Karpas-422 (cell line): ENCODE data around the gene HEPHL1. TPM values are rescaled to one million over a fixed set of nuclear protein-coding genes. Genes with fewer than 3 reads are reported as not detected.
"Not testable (repeated sequence)": the region's sequence is repeated elsewhere in the genome, so short reads cannot be mapped to it uniquely, and the experiment has no call there.

Source experiments
- DNase-seq: peaks from one replicate; pipeline ENCODE4 v3.0.0-alpha.2; 2015
- H2AFZ ChIP-seq: fragments of 200-600 bp; sonication (generic); 2 replicates; pipeline ENCODE4 v1.6.1; 2014; ENCODE audit warnings: antibody characterized with exemption, low read length, mixed read lengths
- H3K27ac ChIP-seq: fragments of 200-600 bp; sonication (generic); 2 replicates; pipeline ENCODE4 v1.5.1; 2014; ENCODE audit warnings: mild to moderate bottlenecking, low read length, moderate library complexity
- H3K27me3 ChIP-seq: fragments of 200-600 bp; sonication (generic); 2 replicates; pipeline ENCODE4 v1.6.1; 2014; ENCODE audit warnings: low read length, mixed read lengths
- H3K36me3 ChIP-seq: fragments of 200-600 bp; sonication (generic); 2 replicates; pipeline ENCODE4 v1.6.1; 2014; ENCODE audit warnings: low read length, mixed read lengths; ENCODE audit not compliant: insufficient read depth
- H3K4me1 ChIP-seq: fragments of 200-600 bp; sonication (generic); 2 replicates; pipeline ENCODE4 v1.6.1; 2014; ENCODE audit warnings: mild to moderate bottlenecking, low read length, mixed read lengths
- H3K4me2 ChIP-seq: fragments of 200-600 bp; sonication (generic); 2 replicates; pipeline ENCODE4 v1.6.1; 2014; ENCODE audit warnings: low read length, low read depth, mild to moderate bottlenecking; ENCODE audit not compliant: poor library complexity, severe bottlenecking
- H3K4me3 ChIP-seq: fragments of 200-600 bp; sonication (generic); 2 replicates; pipeline ENCODE4 v1.5.1; 2014; ENCODE audit warnings: mild to moderate bottlenecking, antibody characterized with exemption, low read length, mixed read lengths
- H3K79me2 ChIP-seq: fragments of 200-600 bp; sonication (generic); 2 replicates; pipeline ENCODE4 v1.6.1; 2014; ENCODE audit warnings: mild to moderate bottlenecking, low read length, mixed read lengths
- H3K9ac ChIP-seq: fragments of 200-600 bp; sonication (generic); 2 replicates; pipeline ENCODE4 v1.6.0; 2014; ENCODE audit warnings: low read length
- H3K9me2 ChIP-seq: fragments of 200-600 bp; sonication (generic), shearing (Covaris generic); replicated peaks from 2 replicates; pipeline ENCODE4 v1.6.0; 2014; ENCODE audit warnings: mild to moderate bottlenecking, low read length, moderate library complexity; ENCODE audit not compliant: insufficient read depth
- H3K9me3 ChIP-seq: fragments of 300-700, 200-600 bp; sonication (generic); 2 replicates; pipeline ENCODE4 v1.6.1; 2014; ENCODE audit warnings: low read length, mixed read lengths
- H4K20me1 ChIP-seq: fragments of 200-600 bp; sonication (generic); 2 replicates; pipeline ENCODE4 v1.6.1; 2014; ENCODE audit warnings: mild to moderate bottlenecking, antibody characterized with exemption, low read length, low read depth; ENCODE audit not compliant: insufficient read depth
- total RNA-seq: library from RNA; depleted of rRNA; stranded (reverse); fragments of >200 nt; shearing (Covaris generic); gene quantifications from 2 replicates; pipeline ENCODE4 v1.2.3, GENCODE V29; 2014; ENCODE audit warnings: low replicate concordance

HEPHL1 gene
- total RNA-seq, 1 experiment from 2014 or later, result not detected

GRCh38 chr11:94150704-94151685 is 129.8 kb downstream of the HEPHL1 start:
- no peak overlapping the region for H3K27ac ChIP-seq
- H3K36me3 ChIP-seq, result no peaks in the 10 kb centered on the region
- DNase-seq, result no peak
- no peaks in the 10 kb centered on the region for H3K9me3 ChIP-seq
- H3K9ac ChIP-seq, result no peak overlapping the region
- H3K4me1 ChIP-seq, result peaks cover 7% of the 10 kb centered on the region
- H3K27me3 ChIP-seq, result no peaks in the 10 kb centered on the region
- no peak overlapping the region for H3K4me2 ChIP-seq
- H3K9me2 ChIP-seq, result no peaks in the 10 kb centered on the region
- H4K20me1 ChIP-seq, result peaks cover 79% of the 10 kb centered on the region
- H3K79me2 ChIP-seq, result no peaks in the 10 kb centered on the region
- H3K4me3 ChIP-seq, result no peak overlapping the region
- no peak overlapping the region for H2AFZ ChIP-seq

GRCh38 chr11:94151903-94152677 is 130.9 kb downstream of the HEPHL1 start:
- Histone ChIP-seq H3K27me3 (no peaks in the 10 kb centered on the region), H3K27ac (no peak overlapping the region), H4K20me1 (peaks cover 74% of the 10 kb centered on the region), H3K36me3 (no peaks in the 10 kb centered on the region; the same call in 1 of the 2 replicates), H3K4me3 (no peak overlapping the region), H3K9me3 (no peaks in the 10 kb centered on the region), H3K9ac (no peak overlapping the region), H2AFZ (no peak overlapping the region), H3K4me1 (peaks cover 7% of the 10 kb centered on the region), H3K9me2 (no peaks in the 10 kb centered on the region), H3K79me2 (no peaks in the 10 kb centered on the region), H3K4me2 (no peak overlapping the region)
- peak; percentile 53 for DNase-seq

DNA sequence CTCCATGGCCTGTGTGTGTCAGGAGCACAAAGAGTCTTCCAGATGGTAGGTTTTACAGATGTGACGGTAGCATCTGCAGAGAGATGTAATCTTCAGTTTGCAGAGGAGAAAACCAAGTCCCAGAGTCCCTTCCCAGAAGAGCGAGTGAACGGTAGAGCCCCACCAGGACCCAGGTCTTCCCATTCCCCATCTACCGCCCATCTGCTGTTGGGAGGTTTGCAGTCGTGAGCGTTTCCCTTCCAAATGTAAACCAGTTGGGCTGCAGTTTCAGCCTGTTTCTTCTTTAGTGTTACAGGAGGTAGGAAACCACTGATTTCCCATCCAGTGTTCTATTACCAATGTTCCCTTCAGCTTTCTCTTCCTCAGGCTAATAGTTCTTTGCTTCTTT is 131.5 kb downstream of the HEPHL1 start:
- H2AFZ ChIP-seq, result no peak overlapping the region
- H3K36me3 ChIP-seq, result no peaks in the 10 kb centered on the region; the same call in 1 of the 2 replicates
- no peak overlapping the region for H3K27ac ChIP-seq
- no peak overlapping the region for H3K4me2 ChIP-seq
- no peaks in the 10 kb centered on the region for H3K9me2 ChIP-seq
- H3K27me3 ChIP-seq, result no peaks in the 10 kb centered on the region
- DNase-seq, result no peak
- peaks cover 7% of the 10 kb centered on the region for H3K4me1 ChIP-seq
- no peak overlapping the region for H3K9ac ChIP-seq
- no peak overlapping the region for H3K4me3 ChIP-seq
- H3K9me3 ChIP-seq, result no peaks in the 10 kb centered on the region
- peaks cover 69% of the 10 kb centered on the region for H4K20me1 ChIP-seq
- no peaks in the 10 kb centered on the region for H3K79me2 ChIP-seq

- peaks cover 62% of the 10 kb centered on the region for H4K20me1 ChIP-seq
- no peaks in the 10 kb centered on the region for H3K27me3 ChIP-seq
- no peak overlapping the region for H3K9ac ChIP-seq
- H3K9me3 ChIP-seq, result no peaks in the 10 kb centered on the region
- H3K27ac ChIP-seq, result no peak overlapping the region
- H3K4me2 ChIP-seq, result no peak overlapping the region
- no peaks in the 10 kb centered on the region; the same call in 1 of the 2 replicates for H3K36me3 ChIP-seq
- no peak overlapping the region for H3K4me3 ChIP-seq
- no peaks in the 10 kb centered on the region for H3K79me2 ChIP-seq
- peaks cover 7% of the 10 kb centered on the region for H3K4me1 ChIP-seq
- H2AFZ ChIP-seq, result no peak overlapping the region
- DNase-seq, result no peak
- H3K9me2 ChIP-seq, result no peaks in the 10 kb centered on the region
These were observed 132.2 kb downstream of the HEPHL1 start for GRCh38 chr11:94153320-94153719.

DNA sequence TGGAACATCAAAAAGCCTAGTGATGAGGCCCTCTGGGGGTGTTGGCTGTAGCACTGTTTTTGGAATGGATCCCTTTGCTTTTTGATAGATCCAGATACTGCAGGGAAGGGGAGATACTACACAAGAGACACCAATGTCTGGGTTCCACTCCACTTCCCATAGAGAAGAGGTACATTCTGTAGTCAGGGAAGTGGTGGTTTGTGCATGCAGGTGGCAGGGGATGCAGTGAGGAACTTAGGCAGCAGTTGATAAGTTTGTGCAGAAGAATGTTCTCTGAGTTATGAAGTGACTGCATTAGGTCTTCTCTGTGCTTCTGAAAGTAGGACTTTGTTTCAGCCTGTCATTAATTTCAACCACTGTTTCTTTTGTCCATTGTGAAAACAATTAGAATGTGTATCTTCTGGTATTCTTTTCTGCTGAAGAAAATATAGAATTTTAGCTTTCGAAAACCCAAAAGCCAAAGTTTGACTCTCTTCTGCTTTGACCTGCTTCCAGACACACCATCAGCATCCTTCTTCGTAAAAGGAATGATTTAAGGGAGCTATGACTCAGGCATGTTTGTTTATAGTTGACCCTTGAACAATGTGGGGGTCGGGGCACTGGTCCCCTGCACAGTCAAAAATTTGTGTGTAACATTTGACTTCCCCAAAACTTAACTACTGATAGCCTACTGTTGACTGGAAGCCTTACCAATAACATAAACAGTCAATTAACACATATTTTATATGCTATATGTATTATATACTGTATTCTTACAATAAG is 133.1 kb downstream of the HEPHL1 start:
- no peak overlapping the region for H3K4me3 ChIP-seq
- no peak for DNase-seq
- no peaks in the 10 kb centered on the region for H3K9me3 ChIP-seq
- H2AFZ ChIP-seq, result no peak overlapping the region
- H3K79me2 ChIP-seq, result no peaks in the 10 kb centered on the region
- no peaks in the 10 kb centered on the region for H3K27me3 ChIP-seq
- H3K27ac ChIP-seq, result no peak overlapping the region
- no peaks in the 10 kb centered on the region; the same call in 1 of the 2 replicates for H3K36me3 ChIP-seq
- H3K9ac ChIP-seq, result no peak overlapping the region
- H4K20me1 ChIP-seq, result peaks cover 53% of the 10 kb centered on the region
- no peak overlapping the region for H3K4me2 ChIP-seq
- peaks cover 7% of the 10 kb centered on the region for H3K4me1 ChIP-seq
- H3K9me2 ChIP-seq, result no peaks in the 10 kb centered on the region

GRCh38 chr11:94157339-94157738 is 136.2 kb downstream of the HEPHL1 start:
- H3K9me2 ChIP-seq, H3K4me2 ChIP-seq, H3K79me2 ChIP-seq, H3K27me3 ChIP-seq, H3K4me3 ChIP-seq, H3K36me3 ChIP-seq, H3K4me1 ChIP-seq, H3K9me3 ChIP-seq, DNase-seq, H3K9ac ChIP-seq, H3K27ac ChIP-seq, H2AFZ ChIP-seq: not testable (repeated sequence)
- H4K20me1 ChIP-seq, result peaks cover 22% of the 10 kb centered on the region
